ENCODE measurements around the gene EPN1.
A peak's percentile ranks its signal among the peaks of the same experiment; 100 is the strongest.

GRCh38 chr19:55640043-55640576, 34.9 kb upstream of the EPN1 start:
- peak in 1 of 4 donors; percentile 18 for TF ChIP-seq POLR2A (IDR thresholded peaks at IDR 0.05)
- peak; percentile 45 to 70 (median 53) for TF ChIP-seq CTCF (IDR thresholded peaks at IDR 0.05)
